ENCODE results near the gene RPS6KA3.

- TF ChIP-seq, protein P1, sequence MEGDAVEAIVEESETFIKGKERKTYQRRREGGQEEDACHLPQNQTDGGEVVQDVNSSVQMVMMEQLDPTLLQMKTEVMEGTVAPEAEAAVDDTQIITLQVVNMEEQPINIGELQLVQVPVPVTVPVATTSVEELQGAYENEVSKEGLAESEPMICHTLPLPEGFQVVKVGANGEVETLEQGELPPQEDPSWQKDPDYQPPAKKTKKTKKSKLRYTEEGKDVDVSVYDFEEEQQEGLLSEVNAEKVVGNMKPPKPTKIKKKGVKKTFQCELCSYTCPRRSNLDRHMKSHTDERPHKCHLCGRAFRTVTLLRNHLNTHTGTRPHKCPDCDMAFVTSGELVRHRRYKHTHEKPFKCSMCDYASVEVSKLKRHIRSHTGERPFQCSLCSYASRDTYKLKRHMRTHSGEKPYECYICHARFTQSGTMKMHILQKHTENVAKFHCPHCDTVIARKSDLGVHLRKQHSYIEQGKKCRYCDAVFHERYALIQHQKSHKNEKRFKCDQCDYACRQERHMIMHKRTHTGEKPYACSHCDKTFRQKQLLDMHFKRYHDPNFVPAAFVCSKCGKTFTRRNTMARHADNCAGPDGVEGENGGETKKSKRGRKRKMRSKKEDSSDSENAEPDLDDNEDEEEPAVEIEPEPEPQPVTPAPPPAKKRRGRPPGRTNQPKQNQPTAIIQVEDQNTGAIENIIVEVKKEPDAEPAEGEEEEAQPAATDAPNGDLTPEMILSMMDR (IDR thresholded peaks at IDR 0.05), result no peak
- TF ChIP-seq POLR2A (IDR thresholded peaks at IDR 0.05), result no peak
Observed at GRCh38 chrX:20270562-20270890, 3.8 kb upstream of the RPS6KA3 start.

All from lower leg skin (tissue), 3 donors.